GM21825 (cell line): Measurements from ENCODE around the gene ICOS.

Experiments used
- ATAC-seq: cut with Tn5 transposase; IDR thresholded peaks from one replicate; pipeline ENCODE4 v1.9.1; 2021; ENCODE audit warnings: mild to moderate bottlenecking, moderate library complexity; ENCODE audit not compliant: unreplicated experiment

Gene ICOS

GRCh38 chr2:204005940-204006721, 69.6 kb downstream of the ICOS start:
- no peak for ATAC-seq

DNA sequence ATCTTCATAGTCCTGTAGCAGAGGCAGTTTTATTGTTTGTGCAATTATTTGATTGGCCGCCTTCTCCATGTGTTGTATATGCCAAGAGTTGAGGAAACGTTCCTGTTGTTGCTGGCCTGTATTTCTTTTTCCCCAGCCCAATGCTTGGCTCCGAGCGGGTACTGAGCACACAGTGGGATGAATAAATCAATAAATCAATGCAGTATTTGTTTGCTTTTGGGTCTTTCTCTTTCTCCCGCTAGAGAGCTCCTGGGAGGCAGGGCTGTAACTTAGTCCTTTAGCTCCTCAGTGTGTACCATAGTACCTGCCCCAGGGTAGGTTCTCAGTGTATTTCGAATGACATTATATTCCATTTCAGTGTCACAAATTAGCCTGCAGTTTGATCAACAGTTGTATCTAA, 71.8 kb downstream of the ICOS start:
- ATAC-seq: no peak

GRCh38 chr2:204010628-204011560, 74.3 kb downstream of the ICOS start:
- no peak for ATAC-seq
